ENCODE results near the gene OASL. TPM values are rescaled to one million over a fixed set of nuclear protein-coding genes. Genes with fewer than 3 reads are reported as not detected.

Gene OASL
- total RNA-seq, 5 donors from 2014 or later (not counting 1 experiment from before 2014, with no cell fraction given), result 6.0 to 17.6 (median 8.9) TPM

DNA sequence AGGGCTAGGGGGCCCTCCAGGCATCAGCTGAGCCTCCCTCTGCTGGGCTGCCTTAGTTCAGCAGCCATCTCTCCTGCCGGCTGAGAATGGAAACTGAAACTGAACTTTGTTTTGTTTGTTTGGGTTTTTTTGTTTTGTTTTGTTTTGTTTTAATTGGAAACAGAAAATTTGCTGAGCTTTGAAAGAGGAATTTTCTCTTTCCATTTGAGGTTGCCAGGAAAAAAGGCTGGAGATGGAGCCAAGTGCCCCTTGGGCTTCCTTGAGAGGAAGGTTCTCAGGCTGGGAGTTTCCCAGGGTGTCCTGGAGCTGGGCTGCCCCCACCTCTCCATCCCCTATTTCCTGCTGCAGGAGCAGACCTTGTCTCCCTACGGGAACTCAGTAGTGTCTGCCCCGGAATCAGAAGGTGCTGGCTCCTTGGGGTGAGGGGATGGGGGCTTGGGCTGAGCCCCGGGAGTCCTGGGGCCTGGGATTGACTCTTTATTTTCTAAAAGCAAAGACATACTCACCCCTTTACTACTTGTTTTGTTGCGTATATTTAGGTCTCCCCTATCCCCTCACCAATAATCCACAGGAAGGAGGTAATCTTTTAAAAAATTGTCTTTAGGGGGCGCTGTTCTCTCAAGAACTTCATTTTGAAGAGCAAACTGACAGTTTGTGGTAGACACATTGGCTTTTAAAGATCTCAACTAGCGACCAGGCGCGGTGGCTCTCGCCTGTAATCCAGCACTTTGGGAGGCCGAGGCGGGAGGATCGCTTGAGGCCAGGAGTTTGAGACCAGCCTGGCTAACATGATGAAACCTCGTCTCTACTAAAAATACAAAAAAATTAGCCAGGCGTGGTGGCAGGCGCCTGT is 21.3 kb upstream of the OASL start:
- no peaks in the 10 kb centered on the region for H3K27me3 ChIP-seq (replicated peaks in 1 of 2; ENCODE audit: control insufficient read depth in 2 of 2, extremely low read depth in 1 of 2, insufficient read depth in 2 of 2, low read length in 1 of 2)
- Mint-ChIP-seq H3K27me3 (no peaks in the 10 kb centered on the region), H3K9me3 (no peaks in the 10 kb centered on the region), H3K27ac (peak overlapping the region; percentile 96 to 98), H3K4me1 (peaks cover 15 to 16% (median 16%) of the 10 kb centered on the region in 3 donors), H3K36me3 (no peaks in the 10 kb centered on the region), H3K4me3 (peak overlapping the region; percentile 81 to 87 (median 84))
- H3K27ac ChIP-seq (ENCODE audit: low read length), result peak overlapping the region; percentile 89
- ATAC-seq (replicated peaks in 1 of 4) (peak; percentile 90 to 96 (median 94)), DNase-seq (peak; percentile 21 to 83 (median 59))
- H3K4me3 ChIP-seq (ENCODE audit: control insufficient read depth in 1 of 2, extremely low read depth in 1 of 2, low read length in 1 of 2), result peak overlapping the region; percentile 56 to 58
- ChIA-PET CTCF (interaction anchor here (0.6 to 1.4 kb wide), 28 partner anchors 12 to 860 kb away, joined by 3 to 15 read pairs (median 3); partner anchors contain the start of genes P2RX7 (in 1 of the 2) and RPLP0 (in 1 of the 2)), POLR2A (interaction anchor here in 1 of 2 donors (1.2 kb wide), 1 partner anchor 32 kb away, joined by 7 read pairs; no protein-coding TSS in a partner anchor)
- peaks cover 2 to 16% of the 10 kb centered on the region in 2 experiments for H3K4me1 ChIP-seq (ENCODE audit: control insufficient read depth in 1 of 2, extremely low read depth in 1 of 2, insufficient read depth in 2 of 2, low read length in 2 of 2)
- H3K9me3 ChIP-seq, result no peaks in the 10 kb centered on the region
- H3K36me3 ChIP-seq (ENCODE audit: control insufficient read depth in 2 of 2, extremely low read depth in 1 of 2, insufficient read depth in 1 of 2, low read length in 1 of 2), result no peaks in the 10 kb centered on the region
- WGBS (ENCODE audit: insufficient coverage), result 7% methylated on average over 8 of the region's 16 CpGs

DNA sequence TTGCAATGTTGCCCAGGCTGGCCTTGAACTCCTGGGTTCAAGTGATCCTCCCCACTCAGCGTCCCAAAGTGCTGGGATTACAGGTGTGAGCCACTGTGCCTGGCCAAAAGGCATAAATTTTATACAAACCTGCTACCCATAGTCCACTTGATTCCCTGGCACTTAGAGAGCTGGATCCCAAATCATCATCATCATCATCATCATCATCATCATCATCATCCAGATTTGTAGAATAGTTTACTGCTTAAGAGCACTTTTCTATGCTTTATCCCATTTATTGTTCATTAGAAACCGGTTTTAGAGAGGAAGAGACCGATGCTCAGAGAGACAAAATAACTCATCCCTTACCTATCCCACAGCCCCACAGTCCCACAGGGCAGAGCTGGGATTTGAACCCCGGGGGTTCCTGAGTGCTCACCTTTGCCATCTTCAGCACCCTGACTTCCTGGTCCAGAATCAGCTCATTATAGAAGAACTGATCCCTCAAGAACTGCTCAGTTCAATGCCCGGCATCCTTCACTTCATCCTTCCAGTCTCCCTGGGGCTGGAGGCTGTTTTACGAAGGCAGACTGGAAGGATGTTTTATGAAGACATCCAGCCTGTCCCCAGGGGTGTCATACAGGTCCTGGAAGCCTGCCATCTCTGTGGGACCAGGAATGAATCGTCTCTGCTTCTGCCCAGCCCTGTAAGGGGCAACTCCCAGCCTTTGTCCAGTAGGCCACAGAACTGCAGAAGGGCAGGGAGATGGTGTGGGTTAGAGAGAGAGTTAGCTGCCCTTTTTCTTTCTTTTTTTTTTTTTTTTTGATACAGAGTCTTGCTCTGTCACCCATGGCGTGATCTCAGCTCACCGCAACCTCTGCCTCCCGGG is 20.2 kb upstream of the OASL start:
- POLR2A ChIA-PET, result interaction anchor here in 1 of 2 donors (0.7 to 1.2 kb wide), 2 partner anchors 33 to 373 kb away, joined by 5 to 7 read pairs; no protein-coding TSS in a partner anchor
- ATAC-seq (replicated peaks in 1 of 4) (no peak), DNase-seq (no peak)
- H3K9me3 Mint-ChIP-seq, result no peaks in the 10 kb centered on the region
- no peaks in the 10 kb centered on the region for H3K27me3 Mint-ChIP-seq
- CTCF ChIA-PET, result interaction anchor here (0.6 to 1.4 kb wide), 20 partner anchors 11 to 634 kb away, joined by 3 to 15 read pairs (median 3); partner anchors contain the start of gene P2RX7 (in 1 of the 2)
- H3K4me1 Mint-ChIP-seq, result peaks cover 12 to 13% (median 13%) of the 10 kb centered on the region in 3 donors
- Histone ChIP-seq H3K9me3 (no peaks in the 10 kb centered on the region), H3K27ac (ENCODE audit: low read length) (peak overlapping the region; percentile 89), H3K4me3 (ENCODE audit: control insufficient read depth in 1 of 2, extremely low read depth in 1 of 2, low read length in 1 of 2) (no peak overlapping the region), H3K36me3 (ENCODE audit: control insufficient read depth in 2 of 2, extremely low read depth in 1 of 2, insufficient read depth in 1 of 2, low read length in 1 of 2) (no peaks in the 10 kb centered on the region), H3K27me3 (replicated peaks in 1 of 2; ENCODE audit: control insufficient read depth in 2 of 2, extremely low read depth in 1 of 2, insufficient read depth in 2 of 2, low read length in 1 of 2) (no peaks in the 10 kb centered on the region), H3K4me1 (ENCODE audit: control insufficient read depth in 1 of 2, extremely low read depth in 1 of 2, insufficient read depth in 2 of 2, low read length in 2 of 2) (peaks cover 2 to 16% of the 10 kb centered on the region in 2 experiments)
- H3K36me3 Mint-ChIP-seq, result no peaks in the 10 kb centered on the region
- H3K4me3 Mint-ChIP-seq, result peak overlapping the region; percentile 81 to 87 (median 84)
- H3K27ac Mint-ChIP-seq, result peak overlapping the region; percentile 96 to 98
- 83% methylated on average over 4 of the region's 10 CpGs for WGBS (ENCODE audit: insufficient coverage)

DNA sequence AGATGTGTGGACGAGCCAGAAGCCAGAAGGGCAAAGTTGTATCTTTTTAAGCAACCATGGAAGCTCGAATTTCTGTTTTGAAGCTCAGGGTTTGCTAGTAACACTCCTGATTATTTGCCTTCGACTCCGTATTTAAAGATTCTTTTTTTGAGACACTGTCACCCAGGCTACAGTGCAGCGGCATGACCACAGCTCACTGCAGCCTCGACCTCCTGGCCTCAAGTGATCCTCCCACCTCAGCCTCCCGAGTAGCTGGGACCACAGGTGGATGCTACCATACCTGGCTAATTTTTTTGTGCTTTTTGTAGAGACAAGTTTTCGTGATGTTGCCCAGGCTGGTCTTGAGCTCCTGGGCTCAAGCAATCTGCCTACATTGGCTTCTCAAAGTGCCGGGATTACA is 18.7 kb upstream of the OASL start:
- no peak overlapping the region for H3K4me3 Mint-ChIP-seq
- ATAC-seq (replicated peaks in 1 of 4) (no peak), DNase-seq (no peak)
- no peaks in the 10 kb centered on the region for H3K36me3 ChIP-seq (ENCODE audit: control insufficient read depth in 2 of 2, extremely low read depth in 1 of 2, insufficient read depth in 1 of 2, low read length in 1 of 2)
- H3K36me3 Mint-ChIP-seq, result no peaks in the 10 kb centered on the region
- no peaks in the 10 kb centered on the region for H3K27me3 Mint-ChIP-seq
- H3K27ac Mint-ChIP-seq, result no peak overlapping the region
- H3K27me3 ChIP-seq (replicated peaks in 1 of 2; ENCODE audit: control insufficient read depth in 2 of 2, extremely low read depth in 1 of 2, insufficient read depth in 2 of 2, low read length in 1 of 2), result no peaks in the 10 kb centered on the region
- no peaks in the 10 kb centered on the region for H3K9me3 ChIP-seq
- no peaks in the 10 kb centered on the region for H3K9me3 Mint-ChIP-seq
- POLR2A ChIA-PET, result no interaction called here
- 85% methylated on average over 5 of the region's 9 CpGs for WGBS (ENCODE audit: insufficient coverage)
- H3K4me3 ChIP-seq (ENCODE audit: control insufficient read depth in 1 of 2, extremely low read depth in 1 of 2, low read length in 1 of 2), result no peak overlapping the region
- H3K4me1 Mint-ChIP-seq, result peaks cover 12 to 13% (median 13%) of the 10 kb centered on the region in 3 donors
- H3K27ac ChIP-seq (ENCODE audit: low read length), result no peak overlapping the region
- peaks cover 2 to 16% of the 10 kb centered on the region in 2 experiments for H3K4me1 ChIP-seq (ENCODE audit: control insufficient read depth in 1 of 2, extremely low read depth in 1 of 2, insufficient read depth in 2 of 2, low read length in 2 of 2)
- CTCF ChIA-PET, result interaction anchor here (0.6 to 1.0 kb wide), 2 partner anchors 13 to 172 kb away, joined by 4 to 5 read pairs; no protein-coding TSS in a partner anchor

DNA sequence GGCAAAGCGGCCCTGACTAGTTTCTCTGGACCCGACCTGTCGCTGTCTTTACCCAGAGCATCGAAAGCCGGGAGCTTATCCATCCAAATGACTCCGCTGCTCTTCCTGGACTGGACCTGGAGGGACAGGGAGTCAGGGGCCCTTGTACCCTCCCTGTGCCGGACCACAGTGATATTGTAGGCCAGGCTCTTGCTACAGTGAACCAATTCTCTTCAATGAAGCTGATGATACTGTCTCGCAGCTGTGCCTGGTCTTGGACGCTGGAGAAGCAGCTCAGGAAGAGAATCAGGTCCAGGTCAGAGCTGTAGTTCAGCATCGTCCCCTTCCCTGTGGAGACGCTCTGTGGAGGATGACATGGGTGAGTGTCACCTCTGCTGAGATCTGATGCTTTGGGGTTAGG is 14.7 kb upstream of the OASL start:
- DNase-seq (no peak), ATAC-seq (replicated peaks in 1 of 4) (no peak)
- H3K36me3 ChIP-seq (ENCODE audit: control insufficient read depth in 2 of 2, extremely low read depth in 1 of 2, insufficient read depth in 1 of 2, low read length in 1 of 2), result no peaks in the 10 kb centered on the region
- H3K36me3 Mint-ChIP-seq, result no peaks in the 10 kb centered on the region
- H3K4me1 Mint-ChIP-seq, result no peaks in the 10 kb centered on the region
- no peaks in the 10 kb centered on the region for H3K9me3 ChIP-seq
- CTCF ChIA-PET, result interaction anchor here in 1 of 2 donors (0.6 kb wide), 1 partner anchor 41 kb away, joined by 3 read pairs; no protein-coding TSS in a partner anchor
- H3K27me3 Mint-ChIP-seq, result no peaks in the 10 kb centered on the region
- H3K27me3 ChIP-seq (replicated peaks in 1 of 2; ENCODE audit: control insufficient read depth in 2 of 2, extremely low read depth in 1 of 2, insufficient read depth in 2 of 2, low read length in 1 of 2), result no peaks in the 10 kb centered on the region
- no peaks in the 10 kb centered on the region for H3K4me1 ChIP-seq (ENCODE audit: control insufficient read depth in 1 of 2, extremely low read depth in 1 of 2, insufficient read depth in 2 of 2, low read length in 2 of 2)
- no peak overlapping the region for H3K27ac ChIP-seq (ENCODE audit: low read length)
- no peak overlapping the region for H3K4me3 ChIP-seq (ENCODE audit: control insufficient read depth in 1 of 2, extremely low read depth in 1 of 2, low read length in 1 of 2)
- 89% methylated on average over 11 of the region's 11 CpGs for WGBS (ENCODE audit: insufficient coverage)
- H3K9me3 Mint-ChIP-seq, result no peaks in the 10 kb centered on the region
- no peak overlapping the region for H3K27ac Mint-ChIP-seq
- H3K4me3 Mint-ChIP-seq, result no peak overlapping the region
- POLR2A ChIA-PET, result no interaction called here

DNA sequence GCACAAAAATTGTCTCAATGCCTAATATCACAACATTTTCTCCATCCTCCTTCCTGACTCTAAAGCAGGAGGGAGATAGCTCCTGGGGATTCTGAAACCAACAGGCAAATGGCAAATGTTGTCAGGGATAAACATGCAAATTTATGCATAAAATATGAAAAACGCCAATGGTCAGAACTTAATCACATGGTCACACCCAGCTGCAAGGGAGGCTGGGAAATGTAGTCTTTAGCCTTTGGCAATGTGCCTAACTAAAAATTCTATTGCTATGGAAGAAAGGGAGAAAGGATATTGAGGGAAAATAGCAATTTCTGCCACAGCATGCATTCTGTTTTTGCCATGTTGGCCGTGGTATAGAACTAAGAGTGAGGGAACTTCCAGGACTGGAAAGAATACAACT is 11.7 kb upstream of the OASL start:
- DNase-seq (no peak), ATAC-seq (replicated peaks in 1 of 4) (no peak)
- POLR2A ChIA-PET, result no interaction called here
- no peaks in the 10 kb centered on the region for H3K36me3 ChIP-seq (ENCODE audit: control insufficient read depth in 2 of 2, extremely low read depth in 1 of 2, insufficient read depth in 1 of 2, low read length in 1 of 2)
- no peaks in the 10 kb centered on the region for H3K9me3 ChIP-seq
- Mint-ChIP-seq H3K9me3 (no peaks in the 10 kb centered on the region), H3K27ac (no peak overlapping the region), H3K36me3 (no peaks in the 10 kb centered on the region), H3K27me3 (no peaks in the 10 kb centered on the region), H3K4me1 (peaks cover 0 to 3% (median 0%) of the 10 kb centered on the region in 3 donors), H3K4me3 (no peak overlapping the region)
- peaks cover 0 to 4% of the 10 kb centered on the region in 2 experiments for H3K4me1 ChIP-seq (ENCODE audit: control insufficient read depth in 1 of 2, extremely low read depth in 1 of 2, insufficient read depth in 2 of 2, low read length in 2 of 2)
- WGBS (ENCODE audit: insufficient coverage), result no CpG with 5 or more reads among the region's 2 CpGs
- no peak overlapping the region for H3K27ac ChIP-seq (ENCODE audit: low read length)
- H3K27me3 ChIP-seq (replicated peaks in 1 of 2; ENCODE audit: control insufficient read depth in 2 of 2, extremely low read depth in 1 of 2, insufficient read depth in 2 of 2, low read length in 1 of 2), result no peaks in the 10 kb centered on the region
- CTCF ChIA-PET, result no interaction called here
- H3K4me3 ChIP-seq (ENCODE audit: control insufficient read depth in 1 of 2, extremely low read depth in 1 of 2, low read length in 1 of 2), result no peak overlapping the region

DNA sequence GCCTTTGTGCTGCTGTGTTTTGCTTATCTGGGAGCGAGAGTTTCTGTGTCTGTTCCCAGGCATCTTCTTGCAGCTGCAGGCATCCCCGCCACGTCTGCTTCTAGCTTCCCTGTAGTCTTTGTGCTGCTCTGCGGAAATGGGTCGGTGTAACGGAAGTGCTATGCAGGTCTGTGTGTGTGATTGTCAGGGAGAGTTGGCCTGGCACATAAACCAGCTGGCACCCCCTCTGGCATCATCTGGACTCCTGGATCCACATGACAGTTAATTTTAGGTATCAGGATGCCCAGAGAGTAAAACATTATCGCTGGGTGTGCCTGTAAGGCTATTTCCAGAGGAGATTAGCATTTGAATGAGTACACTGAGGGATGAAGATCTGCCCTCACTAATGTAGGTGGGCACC is 9.4 kb upstream of the OASL start:
- Mint-ChIP-seq H3K27ac (peak overlapping the region; percentile 22 to 81), H3K4me3 (peak overlapping the region; percentile 28 to 72 (median 55)), H3K27me3 (no peaks in the 10 kb centered on the region), H3K36me3 (no peaks in the 10 kb centered on the region), H3K4me1 (peaks cover 0 to 5% (median 4%) of the 10 kb centered on the region in 3 donors), H3K9me3 (no peaks in the 10 kb centered on the region)
- DNase-seq, result peak in 1 of 35 experiments; percentile 9
- Histone ChIP-seq H3K27me3 (replicated peaks in 1 of 2; ENCODE audit: control insufficient read depth in 2 of 2, extremely low read depth in 1 of 2, insufficient read depth in 2 of 2, low read length in 1 of 2) (peaks cover 0 to 5% of the 10 kb centered on the region in 2 experiments), H3K4me3 (ENCODE audit: control insufficient read depth in 1 of 2, extremely low read depth in 1 of 2, low read length in 1 of 2) (no peak overlapping the region), H3K27ac (ENCODE audit: low read length) (no peak overlapping the region), H3K9me3 (no peaks in the 10 kb centered on the region), H3K4me1 (ENCODE audit: control insufficient read depth in 1 of 2, extremely low read depth in 1 of 2, insufficient read depth in 2 of 2, low read length in 2 of 2) (peaks cover 0 to 4% of the 10 kb centered on the region in 2 experiments), H3K36me3 (ENCODE audit: control insufficient read depth in 2 of 2, extremely low read depth in 1 of 2, insufficient read depth in 1 of 2, low read length in 1 of 2) (no peaks in the 10 kb centered on the region)
- WGBS (ENCODE audit: insufficient coverage), result 75% methylated on average over 6 of the region's 7 CpGs
- ATAC-seq (replicated peaks in 1 of 4), result peak in 1 of 4 experiments; percentile 33
- POLR2A ChIA-PET, result interaction anchor here in 1 of 2 donors (0.6 kb wide), 1 partner anchor 45 kb away, joined by 3 read pairs; no protein-coding TSS in a partner anchor
- CTCF ChIA-PET, result interaction anchor here in 1 of 2 donors (0.6 to 0.8 kb wide), 2 partner anchors 11 to 52 kb away, joined by 5 to 7 read pairs; no protein-coding TSS in a partner anchor

Data from T-cell (primary cell).